HG02840 (cell line): ENCODE measurements around the gene GRIP2.

ENCODE experiments used
- ATAC-seq: cut with Tn5 transposase; IDR thresholded peaks from one replicate; pipeline ENCODE4 v1.9.1; 2021; ENCODE audit warnings: mild to moderate bottlenecking, moderate library complexity, moderate number of reproducible peaks; ENCODE audit not compliant: unreplicated experiment, low FRiP score

Gene GRIP2

GRCh38 chr3:14541646-14542045, 1.5 kb upstream of the GRIP2 start:
- ATAC-seq: no peak

GRCh38 chr3:14540821-14541385, 761 bp upstream of the GRIP2 start:
- no peak for ATAC-seq

- no peak for ATAC-seq
Observed at GRCh38 chr3:14539384-14539741, 779 bp downstream of the GRIP2 start.

- no peak for ATAC-seq
Observed at GRCh38 chr3:14538451-14539088, 1.6 kb downstream of the GRIP2 start.

GRCh38 chr3:14537590-14538450, 2.3 kb downstream of the GRIP2 start:
- no peak for ATAC-seq

DNA sequence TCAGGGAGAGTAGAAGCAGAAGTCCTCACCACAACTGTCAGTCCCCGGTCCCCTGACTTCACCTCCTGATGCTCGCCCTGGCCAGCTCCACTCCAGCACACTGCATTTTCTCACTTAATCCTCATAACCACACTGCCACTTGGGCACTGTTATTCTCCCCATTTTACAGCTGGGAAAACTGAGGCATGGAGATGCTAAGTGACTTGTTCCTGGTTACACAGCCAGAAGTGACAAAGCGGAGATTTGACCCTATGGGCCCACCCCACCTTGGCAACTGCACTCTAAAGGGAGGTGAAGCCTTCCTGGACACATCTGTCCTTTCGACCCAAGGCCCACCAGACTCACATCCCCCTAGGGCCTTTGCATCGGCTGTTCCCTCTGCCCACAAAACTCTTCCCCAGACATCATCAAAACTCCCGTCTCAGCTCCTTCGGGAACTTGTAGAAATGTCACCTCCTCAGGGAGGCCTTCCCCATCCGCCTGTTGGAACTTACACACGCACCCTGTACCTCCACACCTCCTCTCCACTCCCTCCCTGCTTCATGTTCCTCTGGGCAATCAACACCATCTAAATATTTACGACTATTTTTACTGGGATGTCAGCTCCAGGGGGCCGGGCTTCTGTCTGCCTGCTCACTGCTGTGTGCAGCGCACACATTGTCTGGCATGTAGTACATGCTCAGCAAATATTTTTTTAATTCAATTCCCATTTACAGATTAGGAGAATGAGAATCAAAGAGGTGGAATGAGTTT, 3.1 kb downstream of the GRIP2 start:
- no peak for ATAC-seq

- no peak for ATAC-seq
Observed at GRCh38 chr3:14536055-14536815, 3.9 kb downstream of the GRIP2 start.

DNA sequence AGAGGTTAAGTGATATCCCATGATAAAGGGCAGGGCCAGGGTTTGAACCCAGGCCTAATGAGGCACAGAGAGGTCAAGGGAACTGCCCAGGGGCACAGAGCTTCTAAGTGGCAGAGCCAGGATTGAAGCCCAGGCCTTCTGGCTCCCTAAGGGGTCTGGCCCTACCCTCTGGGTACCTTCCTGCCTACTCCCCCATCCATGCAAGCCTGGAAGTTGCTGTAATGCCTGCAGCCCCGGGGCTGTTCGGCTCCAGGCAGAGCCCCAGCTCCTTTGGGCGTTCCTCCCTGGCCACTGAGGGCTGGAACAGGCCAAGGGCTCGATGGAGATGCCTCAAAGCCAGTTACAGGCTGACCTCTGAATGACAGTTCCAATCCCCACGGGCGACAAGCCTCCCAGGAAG, 4.5 kb downstream of the GRIP2 start:
- no peak for ATAC-seq

GRCh38 chr3:14534516-14535191, 5.5 kb downstream of the GRIP2 start:
- ATAC-seq: no peak

DNA sequence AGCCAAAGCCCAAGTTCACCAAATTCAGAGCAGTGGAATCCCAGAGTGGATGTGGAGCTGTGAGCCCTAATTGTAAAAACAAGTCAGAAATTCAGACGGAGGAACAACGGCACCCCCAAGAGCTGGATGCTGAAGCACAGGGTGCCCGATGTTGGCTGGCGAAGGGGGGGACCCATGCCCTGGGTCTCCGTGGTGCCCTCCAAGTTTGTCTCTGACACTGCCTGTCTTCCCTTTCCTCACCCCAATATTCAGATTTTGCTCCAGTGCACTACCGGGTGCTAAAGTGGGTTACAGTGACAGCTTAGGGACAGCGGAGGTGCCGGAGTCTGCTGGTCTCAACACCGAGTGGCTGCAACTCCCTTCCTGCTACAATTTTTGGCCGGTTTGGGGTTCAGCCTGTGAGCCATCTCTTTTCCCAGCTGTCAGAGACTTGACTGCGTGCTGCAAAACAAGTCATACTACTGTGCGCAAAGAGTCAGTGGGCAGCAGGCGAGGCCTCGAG, 6.6 kb downstream of the GRIP2 start:
- ATAC-seq: no peak

GRCh38 chr3:14532691-14533456, 7.3 kb downstream of the GRIP2 start:
- no peak for ATAC-seq

DNA sequence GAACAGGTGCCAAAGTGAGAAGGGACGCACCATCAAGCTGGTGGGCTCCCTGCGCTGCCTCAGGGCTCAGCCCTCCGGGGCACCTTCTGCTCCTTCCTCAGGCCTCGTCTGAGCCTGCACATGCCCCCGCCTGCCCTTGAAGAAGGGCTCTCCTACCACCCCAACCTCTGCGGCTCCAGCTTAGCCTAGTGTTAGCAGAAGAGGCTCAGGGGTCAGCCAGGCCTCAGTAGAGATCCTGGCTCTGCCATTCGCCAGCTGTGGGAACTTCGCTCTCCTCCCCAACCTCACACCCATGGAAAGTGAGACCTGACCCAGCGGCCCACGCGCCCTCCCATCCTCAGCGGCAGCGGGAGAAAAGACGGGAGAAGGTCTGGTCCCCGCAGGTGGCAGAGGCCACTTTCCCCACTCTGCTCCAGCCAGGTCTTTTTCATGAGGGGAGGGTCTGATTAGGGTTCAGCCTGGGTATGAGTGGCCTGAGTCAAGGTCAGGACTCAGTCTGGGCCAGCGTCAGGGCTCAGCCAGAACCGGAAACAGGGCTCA, 8.2 kb downstream of the GRIP2 start:
- ATAC-seq: no peak

DNA sequence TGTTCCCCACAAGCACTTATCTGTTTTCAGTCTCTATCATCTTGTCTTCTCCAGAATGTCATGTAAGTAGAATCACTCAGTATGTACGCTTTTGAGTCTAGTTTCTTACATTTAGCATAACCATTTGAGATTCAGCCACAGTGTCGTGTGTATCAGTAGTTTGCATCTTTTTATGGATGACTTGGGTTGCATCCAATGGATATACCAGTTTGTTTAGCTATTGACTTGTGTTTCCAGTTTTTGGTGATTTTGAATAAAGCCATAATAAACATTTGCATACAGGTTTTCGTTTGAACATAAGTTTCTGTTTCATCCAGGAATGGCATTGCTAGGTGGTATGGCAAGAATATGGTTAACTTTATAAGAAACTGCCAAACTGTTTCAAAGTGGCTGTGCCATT, 12.1 kb downstream of the GRIP2 start:
- no peak for ATAC-seq

GRCh38 chr3:14525685-14526631, 14.2 kb downstream of the GRIP2 start:
- ATAC-seq: no peak

GRCh38 chr3:14524920-14525660, 15.1 kb downstream of the GRIP2 start:
- no peak for ATAC-seq

GRCh38 chr3:14524311-14524711, 15.8 kb downstream of the GRIP2 start:
- no peak for ATAC-seq

DNA sequence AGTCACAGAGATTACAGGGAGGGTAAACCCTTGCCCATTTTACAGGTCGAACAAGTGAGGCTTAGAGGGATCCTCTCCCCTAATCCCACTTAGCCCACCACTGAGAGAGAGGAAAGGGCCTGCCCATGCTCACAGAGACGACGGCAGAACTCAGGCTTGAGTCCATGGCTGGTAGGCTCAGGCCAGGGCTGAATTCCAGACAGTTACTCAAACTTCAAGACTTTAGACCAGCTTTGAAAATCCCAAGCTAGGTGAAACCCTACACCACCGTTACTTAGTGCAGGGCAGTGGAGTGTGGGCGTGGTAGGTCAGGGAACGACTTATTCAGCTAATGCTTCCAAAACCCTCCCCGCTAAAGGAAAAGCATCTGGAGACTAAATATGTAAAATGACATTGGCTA, 16.4 kb downstream of the GRIP2 start:
- no peak for ATAC-seq
